ENCODE results near the gene FAM120B.

The FAM120B gene

GRCh38 chr6:170291271-170292110, 15.1 kb upstream of the FAM120B start:
- Histone ChIP-seq H3K4me2 (ENCODE audit: insufficient read depth, low read length) (peak overlapping the region; percentile 93), H3K4me3 (ENCODE audit: low read depth in 1 of 2, low read length in 2 of 2) (peak overlapping the region in 1 of 2 experiments; percentile 45; a peak in 2 of 4 replicates)

GRCh38 chr6:170292111-170292406, 14.5 kb upstream of the FAM120B start:
- TF ChIP-seq CTCF (IDR thresholded peaks at IDR 0.05; ENCODE audit: borderline replicate concordance, extremely low read depth, low read length, poor library complexity, severe bottlenecking), result no peak
- TF ChIP-seq EZH2 (IDR thresholded peaks at IDR 0.05; ENCODE audit: borderline replicate concordance, low read depth, low read length, severe bottlenecking), result no peak
- no peak overlapping the region for H2AFZ ChIP-seq (ENCODE audit: low read depth, low read length)
- H4K20me1 ChIP-seq (ENCODE audit: insufficient read depth, low read length), result peaks cover 50% of the 10 kb centered on the region
- ATAC-seq (ENCODE audit: insufficient read depth, low read depth) (no peak), DNase-seq (no peak)
- H3K79me2 ChIP-seq (ENCODE audit: insufficient read depth, low read length), result no peaks in the 10 kb centered on the region
- H3K27ac ChIP-seq (ENCODE audit: low read length), result no peak overlapping the region
- peaks cover 38% of the 10 kb centered on the region for H3K4me1 ChIP-seq (ENCODE audit: insufficient read depth, low read length)
- H3K27me3 ChIP-seq (ENCODE audit: insufficient read depth, low read length, poor library complexity), result peaks cover 74% of the 10 kb centered on the region
- no peak overlapping the region for H3K4me3 ChIP-seq (ENCODE audit: low read depth in 1 of 2, low read length in 2 of 2)
- H3K36me3 ChIP-seq (ENCODE audit: insufficient read depth, low read length), result no peaks in the 10 kb centered on the region
- H3K4me2 ChIP-seq (ENCODE audit: insufficient read depth, low read length), result no peak overlapping the region
- H3K9me3 ChIP-seq (ENCODE audit: insufficient read depth, low read length, severe bottlenecking), result no peaks in the 10 kb centered on the region
- H3K9ac ChIP-seq (ENCODE audit: low read depth, low read length), result no peak overlapping the region

More at GRCh38 chr6:170291271-170292110, 15.1 kb upstream of the FAM120B start:
- Histone ChIP-seq H3K36me3 (ENCODE audit: insufficient read depth, low read length) (no peaks in the 10 kb centered on the region), H4K20me1 (ENCODE audit: insufficient read depth, low read length) (peaks cover 51% of the 10 kb centered on the region), H3K27ac (ENCODE audit: low read length) (no peak overlapping the region), H3K27me3 (ENCODE audit: insufficient read depth, low read length, poor library complexity) (peaks cover 76% of the 10 kb centered on the region), H3K79me2 (ENCODE audit: insufficient read depth, low read length) (no peaks in the 10 kb centered on the region), H3K9ac (ENCODE audit: low read depth, low read length) (no peak overlapping the region), H3K4me1 (ENCODE audit: insufficient read depth, low read length) (peaks cover 38% of the 10 kb centered on the region), H2AFZ (ENCODE audit: low read depth, low read length) (no peak overlapping the region), H3K9me3 (ENCODE audit: insufficient read depth, low read length, severe bottlenecking) (no peaks in the 10 kb centered on the region)
- peak; percentile 47 for DNase-seq
- ATAC-seq (ENCODE audit: insufficient read depth, low read depth), result peak; percentile 33
- TF ChIP-seq CTCF (IDR thresholded peaks at IDR 0.05; ENCODE audit: borderline replicate concordance, extremely low read depth, low read length, poor library complexity, severe bottlenecking), result no peak
- peak; percentile 91 for TF ChIP-seq EZH2 (IDR thresholded peaks at IDR 0.05; ENCODE audit: borderline replicate concordance, low read depth, low read length, severe bottlenecking)

- Histone ChIP-seq H3K79me2 (ENCODE audit: insufficient read depth, low read length) (no peaks in the 10 kb centered on the region), H3K4me2 (ENCODE audit: insufficient read depth, low read length) (no peak overlapping the region), H2AFZ (ENCODE audit: low read depth, low read length) (no peak overlapping the region), H3K27ac (ENCODE audit: low read length) (no peak overlapping the region), H3K9me3 (ENCODE audit: insufficient read depth, low read length, severe bottlenecking) (no peaks in the 10 kb centered on the region), H4K20me1 (ENCODE audit: insufficient read depth, low read length) (peaks cover 44% of the 10 kb centered on the region), H3K36me3 (ENCODE audit: insufficient read depth, low read length) (no peaks in the 10 kb centered on the region), H3K4me1 (ENCODE audit: insufficient read depth, low read length) (peaks cover 38% of the 10 kb centered on the region), H3K9ac (ENCODE audit: low read depth, low read length) (no peak overlapping the region), H3K4me3 (ENCODE audit: low read depth in 1 of 2, low read length in 2 of 2) (no peak overlapping the region), H3K27me3 (ENCODE audit: insufficient read depth, low read length, poor library complexity) (peaks cover 69% of the 10 kb centered on the region)
- TF ChIP-seq EZH2 (IDR thresholded peaks at IDR 0.05; ENCODE audit: borderline replicate concordance, low read depth, low read length, severe bottlenecking) (no peak), CTCF (IDR thresholded peaks at IDR 0.05; ENCODE audit: borderline replicate concordance, extremely low read depth, low read length, poor library complexity, severe bottlenecking) (peak; percentile 24)
- ATAC-seq (ENCODE audit: insufficient read depth, low read depth) (no peak), DNase-seq (no peak)
Measured at GRCh38 chr6:170292407-170293158, 14.0 kb upstream of the FAM120B start.
